SK-N-SH treated with all-trans-retinoic acid at 6 μM for 48 hours (cell line): ENCODE measurements around the gene STAT6.

Experiments used
- PPARA ChIP-seq: fragments of 250-450 bp; sonication (Bioruptor Pico); IDR thresholded peaks from 2 replicates; pipeline ENCODE4 v1.5.0; 2020; ENCODE audit warnings: mild to moderate bottlenecking, borderline replicate concordance
- ZFP30 ChIP-seq: fragments of 450-650 bp; formaldehyde crosslinking; IDR thresholded peaks from 2 replicates; pipeline ENCODE4 v1.5.0; 2022; ENCODE audit warnings: mild to moderate bottlenecking, moderate library complexity
- ZNF8 ChIP-seq: fragments of 450-650 bp; formaldehyde crosslinking; IDR thresholded peaks from 2 replicates; pipeline ENCODE4 v1.5.0; 2020; ENCODE audit warnings: mild to moderate bottlenecking, moderate library complexity

DNA sequence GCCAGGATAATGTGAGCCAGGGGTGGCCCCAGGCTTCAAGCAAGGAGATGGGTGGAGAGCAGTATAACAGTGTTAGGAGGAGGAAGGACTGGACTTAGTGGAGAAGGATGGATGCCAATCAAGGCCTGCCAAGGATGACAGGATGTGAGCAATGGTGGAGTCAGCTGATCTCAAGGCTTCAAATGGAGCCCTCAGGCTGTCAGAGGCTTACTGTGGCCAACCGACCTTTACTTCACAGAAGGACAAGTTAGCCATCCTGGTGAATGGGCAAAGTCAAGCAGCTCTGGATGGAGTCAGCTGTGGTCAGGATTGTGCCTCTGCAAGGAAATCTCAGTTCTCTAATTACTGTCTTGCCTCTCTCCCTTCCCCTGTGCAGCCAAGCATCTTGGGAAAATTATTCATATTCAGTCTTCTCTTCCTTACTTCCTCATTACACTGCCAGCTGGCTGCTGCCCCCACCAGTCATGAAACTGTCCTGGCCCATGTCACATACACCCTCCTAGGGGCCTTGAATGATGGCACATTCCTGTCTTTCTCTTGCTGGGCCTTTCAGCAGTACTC is 7.6 kb upstream of the STAT6 start:
- TF ChIP-seq PPARA (CRISPR knock-in tag) (no peak), ZNF8 (CRISPR knock-in tag) (no peak), ZFP30 (CRISPR knock-in tag) (no peak)
